ENCODE measurements around the gene KAT7.

KAT7 gene

GRCh38 chr17:49872754-49873377 lies 84.4 kb downstream of the KAT7 start:
- TF ChIP-seq GATA3 (IDR thresholded peaks at IDR 0.05; ENCODE audit: low read depth, low read length) (no peak), GATA2 (IDR thresholded peaks at IDR 0.05; ENCODE audit: low read depth, low read length) (no peak)

GRCh38 chr17:49873466-49873865 lies 85.0 kb downstream of the KAT7 start:
- no peak for TF ChIP-seq GATA3 (IDR thresholded peaks at IDR 0.05; ENCODE audit: low read depth, low read length)

- no peak for TF ChIP-seq GATA2 (IDR thresholded peaks at IDR 0.05; ENCODE audit: low read depth, low read length)
- no peak for TF ChIP-seq GATA3 (IDR thresholded peaks at IDR 0.05; ENCODE audit: low read depth, low read length)
These were observed 85.4 kb downstream of the KAT7 start for GRCh38 chr17:49873926-49874325.

- no peak for TF ChIP-seq GATA3 (IDR thresholded peaks at IDR 0.05; ENCODE audit: low read depth, low read length)
- TF ChIP-seq GATA2 (IDR thresholded peaks at IDR 0.05; ENCODE audit: low read depth, low read length): no peak
These were observed 86.4 kb downstream of the KAT7 start for GRCh38 chr17:49874911-49875310.

GRCh38 chr17:49875685-49876084 lies 87.2 kb downstream of the KAT7 start:
- TF ChIP-seq GATA2 (IDR thresholded peaks at IDR 0.05; ENCODE audit: low read depth, low read length): no peak
- no peak for TF ChIP-seq GATA3 (IDR thresholded peaks at IDR 0.05; ENCODE audit: low read depth, low read length)

GRCh38 chr17:49878931-49879904 lies 90.7 kb downstream of the KAT7 start:
- TF ChIP-seq GATA2 (IDR thresholded peaks at IDR 0.05; ENCODE audit: low read depth, low read length) (no peak), GATA3 (IDR thresholded peaks at IDR 0.05; ENCODE audit: low read depth, low read length) (no peak)

- TF ChIP-seq GATA2 (IDR thresholded peaks at IDR 0.05; ENCODE audit: low read depth, low read length) (no peak), GATA3 (IDR thresholded peaks at IDR 0.05; ENCODE audit: low read depth, low read length) (no peak)
These were observed 92.0 kb downstream of the KAT7 start for GRCh38 chr17:49880291-49881053.

GRCh38 chr17:49881054-49881402 lies 92.5 kb downstream of the KAT7 start:
- TF ChIP-seq GATA2 (IDR thresholded peaks at IDR 0.05; ENCODE audit: low read depth, low read length): no peak
- no peak for TF ChIP-seq GATA3 (IDR thresholded peaks at IDR 0.05; ENCODE audit: low read depth, low read length)

- peak; percentile 60; the same call in 1 of the 2 replicates for TF ChIP-seq GATA2 (IDR thresholded peaks at IDR 0.05; ENCODE audit: low read depth, low read length)
- TF ChIP-seq GATA3 (IDR thresholded peaks at IDR 0.05; ENCODE audit: low read depth, low read length): no peak
These were observed 94.0 kb downstream of the KAT7 start for GRCh38 chr17:49882434-49882833.

Measured in SH-SY5Y (cell line).